ENCODE data around the gene TACC2.

Gene TACC2

DNA sequence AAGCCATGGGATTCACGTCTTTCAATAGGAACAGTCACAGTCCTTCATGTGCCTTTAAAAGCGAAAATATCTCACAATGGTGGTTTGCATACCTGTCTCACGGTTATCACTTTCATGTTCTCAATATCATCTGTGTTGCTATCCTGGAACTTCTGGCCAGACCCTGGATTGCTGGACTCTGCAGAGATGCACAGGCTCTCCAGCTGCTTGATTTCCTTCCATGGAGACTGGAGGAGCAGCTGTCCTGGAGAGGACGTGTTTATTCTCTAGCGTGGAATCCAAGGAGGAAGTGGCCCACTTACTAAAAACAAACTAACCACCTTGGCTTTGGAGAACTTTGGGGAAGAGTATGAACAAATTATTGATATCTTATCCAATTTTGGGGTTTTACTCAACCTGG, 298.6 kb downstream of the TACC2 start:
- DNase-seq = no peak
- in situ Hi-C loops (cut with MboI; ENCODE audit: low pct_unique_long_range_greater_than_20kb, low sequenced_read_pairs) = no loop called here

DNA sequence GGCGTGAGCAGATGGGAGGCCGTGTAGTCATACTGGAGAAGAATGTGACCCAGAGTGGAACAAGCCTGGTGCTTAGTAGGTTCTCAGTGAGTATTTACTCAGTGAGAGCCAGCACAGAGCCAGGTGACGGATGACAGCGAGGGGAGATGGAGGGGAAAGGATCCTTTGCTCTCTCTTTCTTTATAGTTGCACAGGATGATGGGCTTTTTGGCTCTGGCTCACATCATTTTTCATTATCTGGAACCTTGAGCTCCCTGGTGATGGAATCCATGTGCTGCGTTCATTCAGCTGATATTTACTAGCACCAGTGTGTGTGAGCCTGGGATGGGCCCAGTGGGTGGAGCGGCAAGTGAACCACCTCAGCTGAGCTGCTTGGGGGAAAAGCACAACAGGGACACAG, 299.3 kb downstream of the TACC2 start:
- no peak for DNase-seq
- in situ Hi-C loops (cut with MboI; ENCODE audit: low pct_unique_long_range_greater_than_20kb, low sequenced_read_pairs) = no loop called here

DNA sequence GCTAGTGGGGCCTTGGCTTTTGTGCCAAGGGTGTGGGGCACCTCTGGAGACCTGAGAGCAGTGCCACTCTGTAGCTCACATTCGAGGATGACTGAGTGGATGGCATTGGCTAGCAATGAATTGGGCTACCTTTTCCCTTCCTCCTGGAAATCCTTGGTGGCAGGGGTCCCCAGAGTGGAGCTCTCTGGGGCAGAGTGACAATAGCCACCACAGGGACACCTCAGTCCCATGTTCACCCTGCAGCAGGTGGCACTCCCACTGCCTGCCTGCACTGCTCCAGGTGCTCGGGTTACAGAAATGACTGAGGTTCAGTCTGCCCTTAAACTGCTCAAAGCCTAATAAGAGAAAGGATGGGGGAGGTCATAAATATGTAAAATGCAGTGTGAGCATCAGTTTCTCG, 300.0 kb downstream of the TACC2 start:
- in situ Hi-C loops (cut with MboI; ENCODE audit: low pct_unique_long_range_greater_than_20kb, low sequenced_read_pairs) = no loop called here
- no peak for DNase-seq

DNA sequence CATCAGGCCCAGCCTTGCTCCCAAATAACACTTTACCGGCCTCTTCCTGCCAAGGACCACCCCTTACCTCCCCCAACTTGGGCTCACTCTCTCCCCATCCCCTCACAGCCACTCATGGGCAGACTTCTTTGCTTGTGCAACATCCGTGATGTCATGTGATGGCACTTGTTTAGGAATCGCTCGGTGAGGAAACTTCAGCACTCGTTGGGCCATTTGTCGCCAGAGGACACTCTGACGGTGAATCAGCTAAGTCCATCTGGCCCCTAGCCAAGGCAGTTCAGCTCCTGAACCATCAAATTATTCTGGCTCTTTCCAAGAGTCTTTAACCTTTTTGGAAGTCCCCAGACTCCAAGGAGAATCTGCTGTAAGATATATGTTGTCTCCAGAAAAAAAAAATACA, 301.4 kb downstream of the TACC2 start:
- in situ Hi-C loops (cut with MboI; ENCODE audit: low pct_unique_long_range_greater_than_20kb, low sequenced_read_pairs) = no loop called here
- DNase-seq = no peak

DNA sequence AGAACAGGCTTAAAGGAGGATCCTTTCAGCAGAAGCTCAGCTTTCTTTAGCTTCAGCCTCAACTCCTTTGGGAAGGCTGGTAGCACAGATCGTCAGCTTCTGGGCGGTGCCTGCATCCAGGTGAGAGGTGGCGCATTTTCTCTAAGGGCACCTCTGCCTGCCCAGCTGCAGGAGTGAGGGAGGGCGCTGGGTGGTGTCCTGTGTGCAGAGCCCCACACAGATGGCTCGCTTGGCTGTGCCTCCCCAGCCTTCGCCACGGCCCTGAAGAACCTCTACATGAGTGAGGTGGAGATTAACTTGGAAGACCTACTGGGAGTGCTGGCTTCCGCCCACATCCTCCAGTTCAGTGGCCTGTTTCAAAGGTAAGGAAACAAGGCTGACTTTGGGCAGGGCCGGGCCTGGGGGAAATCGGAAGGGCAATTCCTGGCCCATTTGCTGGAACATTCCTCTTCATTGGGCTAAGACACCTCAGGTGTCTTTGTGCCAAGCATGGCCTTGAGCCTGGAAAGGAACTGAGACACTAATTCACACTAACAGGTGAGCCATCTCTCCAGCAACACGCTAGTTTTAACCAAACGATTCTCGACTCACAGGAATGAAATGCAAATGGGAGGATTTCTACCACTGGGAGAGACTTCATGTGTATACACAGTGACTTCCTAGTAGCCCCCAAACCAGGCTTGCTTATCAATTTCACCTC, 302.0 kb downstream of the TACC2 start:
- DNase-seq = no peak
- in situ Hi-C loops (cut with MboI; ENCODE audit: low pct_unique_long_range_greater_than_20kb, low sequenced_read_pairs) = no loop called here

DNA sequence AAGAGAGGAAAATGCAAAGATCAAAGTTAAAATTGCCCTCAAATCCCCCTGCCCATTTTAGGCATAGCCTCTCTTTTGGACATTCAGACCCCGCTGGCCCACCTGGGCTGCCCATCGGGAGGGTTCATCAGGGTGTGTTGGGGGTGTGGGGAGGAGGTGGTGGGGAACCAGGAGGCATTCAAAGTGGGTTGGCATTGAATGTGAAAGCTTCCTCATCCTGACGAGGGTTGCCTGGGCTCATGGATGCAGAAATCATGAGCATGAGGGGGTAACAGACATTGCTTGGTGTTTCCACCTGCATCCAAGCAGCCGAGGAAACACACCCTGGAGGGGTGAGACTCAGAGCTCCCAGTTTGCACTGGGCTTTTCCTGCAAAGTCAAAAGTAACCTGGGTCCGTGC, 302.8 kb downstream of the TACC2 start:
- in situ Hi-C loops (cut with MboI; ENCODE audit: low pct_unique_long_range_greater_than_20kb, low sequenced_read_pairs) = no loop called here
- no peak for DNase-seq

DNA sequence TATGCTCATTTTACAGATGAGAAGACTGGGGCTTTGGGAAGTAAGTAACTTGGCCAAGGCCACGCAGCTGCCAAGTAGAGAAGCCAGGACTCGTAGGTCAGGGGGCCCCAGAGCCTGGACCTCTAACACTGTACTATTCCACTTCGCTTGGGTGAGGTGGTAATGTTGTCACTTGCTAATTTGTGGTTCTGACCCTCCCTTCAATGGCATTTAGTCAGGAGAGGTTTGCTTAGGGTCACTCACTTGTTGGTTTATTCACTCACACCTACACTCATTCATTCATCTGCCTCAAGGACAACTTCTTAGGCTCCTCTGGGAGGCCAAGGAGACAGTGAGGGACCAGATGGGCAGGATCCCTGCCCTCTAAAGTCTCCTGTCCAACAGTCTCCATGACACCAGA, 303.4 kb downstream of the TACC2 start:
- DNase-seq = no peak
- in situ Hi-C loops (cut with MboI; ENCODE audit: low pct_unique_long_range_greater_than_20kb, low sequenced_read_pairs) = no loop called here

DNA sequence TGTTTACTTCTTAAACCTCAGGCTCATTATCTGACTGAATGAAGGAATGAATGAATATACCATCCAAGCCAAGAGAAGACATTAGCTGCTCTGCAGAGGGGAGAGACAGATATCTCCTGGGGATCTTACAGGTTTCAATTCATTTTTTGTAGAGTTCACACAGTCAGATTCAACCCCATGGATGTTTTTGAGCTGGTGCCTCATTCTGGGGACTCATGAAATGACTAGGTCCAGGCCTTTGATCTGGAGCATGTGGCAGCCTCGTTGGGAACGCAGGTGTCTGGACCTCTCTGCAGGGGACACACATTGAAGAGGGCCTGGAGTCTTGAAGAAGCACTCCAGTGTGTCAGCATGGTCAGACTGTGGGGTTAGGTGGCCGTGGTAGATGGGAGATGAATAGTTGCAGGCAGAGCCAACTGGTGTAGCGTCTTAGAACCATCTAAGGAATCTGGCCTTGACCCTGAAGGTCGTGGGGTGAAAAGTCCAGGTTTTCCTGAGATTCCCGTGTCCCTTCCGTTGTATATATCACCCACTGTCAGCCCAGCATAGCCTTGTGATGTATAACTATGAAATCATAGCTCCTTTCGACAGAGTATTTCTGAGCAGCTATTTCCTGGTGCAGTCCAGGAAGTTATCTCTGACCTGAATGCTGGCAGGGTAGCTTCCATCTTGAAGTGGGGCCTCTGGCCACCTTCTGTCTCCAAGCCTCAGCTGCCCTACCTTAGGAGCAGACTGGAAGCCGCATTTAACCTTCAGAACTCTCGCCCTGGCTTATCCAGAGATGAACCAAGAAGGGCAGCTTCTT, 304.4 kb downstream of the TACC2 start:
- in situ Hi-C loops (cut with MboI; ENCODE audit: low pct_unique_long_range_greater_than_20kb, low sequenced_read_pairs) = no loop called here
- no peak for DNase-seq

DNA sequence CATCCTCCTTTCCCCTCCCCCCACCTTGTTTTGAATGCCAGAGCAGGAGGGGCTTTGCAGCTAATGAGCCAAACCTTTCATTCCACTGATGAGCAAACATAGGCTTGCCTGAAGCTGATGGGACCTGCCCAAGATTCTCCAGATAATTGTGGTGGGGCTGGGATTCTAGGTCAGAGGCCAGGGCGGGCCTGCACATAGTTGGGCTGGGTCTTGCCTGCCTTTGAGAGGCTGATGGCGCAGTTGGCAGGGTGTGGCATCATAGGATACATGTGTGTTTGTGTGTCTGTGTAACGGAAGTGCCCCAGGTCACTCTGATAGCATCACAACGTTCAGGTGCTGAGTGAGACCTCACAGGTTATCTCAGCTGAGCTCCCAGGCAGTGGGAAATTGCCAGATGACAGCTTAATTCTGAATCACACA, 305.0 kb downstream of the TACC2 start:
- DNase-seq = no peak
- in situ Hi-C loops (cut with MboI; ENCODE audit: low pct_unique_long_range_greater_than_20kb, low sequenced_read_pairs) = no loop called here

DNA sequence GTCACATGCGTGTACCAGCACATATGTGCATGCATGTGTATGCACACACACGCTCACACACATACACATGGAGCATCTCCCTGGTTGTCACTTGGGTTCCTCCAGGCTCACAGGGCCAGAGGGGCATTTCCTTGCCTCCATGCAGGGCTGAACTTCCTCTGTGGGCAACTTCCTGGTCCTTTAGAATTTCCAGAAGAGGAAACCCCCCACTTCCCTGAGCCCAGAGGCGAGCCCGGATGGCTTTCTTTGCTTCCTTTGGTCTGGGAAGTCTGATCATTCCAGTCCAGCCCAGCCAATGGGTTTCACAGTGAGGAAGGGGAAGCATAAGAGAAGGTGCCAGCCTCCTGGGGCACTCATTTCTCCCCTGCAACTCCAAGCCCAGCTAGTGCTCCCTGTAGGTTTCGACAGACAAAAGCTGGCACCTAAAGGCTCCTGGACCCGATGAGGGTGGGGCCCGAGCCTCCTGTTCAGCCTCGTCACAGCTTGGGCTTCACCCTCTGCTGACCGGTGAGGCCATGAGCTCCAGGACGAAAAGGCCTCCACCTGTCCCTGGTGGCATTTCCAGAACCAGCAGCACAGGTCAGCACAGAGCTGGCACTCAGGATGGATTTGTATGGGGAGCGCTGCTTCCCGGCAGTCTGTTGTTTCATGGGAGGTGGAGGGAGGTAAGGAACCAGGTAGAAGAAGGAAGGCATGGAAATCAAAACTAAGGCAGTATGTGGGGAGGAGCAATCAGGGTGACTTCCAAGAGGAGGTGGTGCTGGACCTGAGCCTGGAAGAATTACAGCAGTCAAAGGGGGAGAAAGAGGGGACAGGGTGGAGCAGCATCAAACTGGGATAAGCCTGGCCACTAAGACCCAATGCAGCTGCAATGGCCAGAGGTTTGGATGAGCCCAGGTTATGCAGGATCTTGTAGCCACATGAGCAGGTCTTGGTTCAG, 305.8 kb downstream of the TACC2 start:
- in situ Hi-C loops (cut with MboI; ENCODE audit: low pct_unique_long_range_greater_than_20kb, low sequenced_read_pairs) = no loop called here
- no peak for DNase-seq

DNA sequence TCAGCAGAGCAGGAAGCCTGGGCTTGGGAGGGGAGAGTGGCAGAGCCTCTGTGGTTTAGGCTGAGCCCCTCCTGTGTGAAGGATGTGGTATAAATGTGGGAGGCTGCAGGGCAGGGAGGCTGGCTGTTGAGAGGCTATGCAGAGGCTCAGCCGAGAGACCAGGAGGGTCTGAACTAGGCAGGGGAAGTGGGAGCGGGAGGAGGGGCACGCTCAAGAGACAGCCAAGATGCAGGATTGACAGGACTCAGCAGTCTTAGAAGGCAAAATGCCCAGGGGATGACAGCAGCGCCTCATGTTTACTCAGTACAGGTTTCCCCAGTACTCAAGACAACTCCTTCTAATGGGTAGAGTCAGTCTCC, 306.5 kb downstream of the TACC2 start:
- DNase-seq = no peak
- in situ Hi-C loops (cut with MboI; ENCODE audit: low pct_unique_long_range_greater_than_20kb, low sequenced_read_pairs) = no loop called here

DNA sequence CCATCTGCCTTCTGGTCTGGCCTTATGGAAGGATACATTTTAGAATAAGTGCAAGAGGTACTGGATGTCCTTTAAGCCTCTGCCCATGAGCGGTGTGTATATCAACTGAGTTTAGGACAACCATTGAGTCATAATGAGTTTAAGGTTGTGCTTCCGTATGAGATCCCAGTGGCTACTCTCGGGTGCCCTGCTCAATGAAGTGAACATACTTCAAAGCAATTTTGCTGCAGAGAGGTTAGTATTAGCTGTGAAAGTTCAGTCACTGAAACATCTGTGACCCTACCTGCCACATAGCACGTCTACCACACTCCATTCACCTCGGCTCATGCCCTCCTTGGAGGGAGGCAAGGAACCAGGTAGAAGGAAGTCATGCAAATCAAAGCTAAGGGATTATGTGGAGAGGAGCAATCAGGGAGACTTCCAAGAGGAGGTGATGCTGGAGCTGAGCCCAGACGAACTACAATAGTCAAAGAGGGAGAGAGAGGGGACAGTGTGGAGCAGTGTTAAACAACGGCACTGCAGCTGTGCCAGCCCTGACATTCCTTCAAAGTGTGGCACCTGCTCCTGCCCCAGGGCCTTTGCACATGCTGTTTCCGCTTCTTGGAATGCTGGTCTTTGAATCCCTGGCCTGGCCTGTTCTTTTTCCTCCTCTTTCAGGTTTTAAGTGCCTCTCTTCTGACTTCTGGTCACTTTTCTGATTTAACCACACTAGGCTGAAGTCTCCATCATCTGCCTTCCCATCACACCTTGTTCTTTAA, 307.6 kb downstream of the TACC2 start:
- no peak for DNase-seq
- in situ Hi-C loops (cut with MboI; ENCODE audit: low pct_unique_long_range_greater_than_20kb, low sequenced_read_pairs) = no loop called here

DNA sequence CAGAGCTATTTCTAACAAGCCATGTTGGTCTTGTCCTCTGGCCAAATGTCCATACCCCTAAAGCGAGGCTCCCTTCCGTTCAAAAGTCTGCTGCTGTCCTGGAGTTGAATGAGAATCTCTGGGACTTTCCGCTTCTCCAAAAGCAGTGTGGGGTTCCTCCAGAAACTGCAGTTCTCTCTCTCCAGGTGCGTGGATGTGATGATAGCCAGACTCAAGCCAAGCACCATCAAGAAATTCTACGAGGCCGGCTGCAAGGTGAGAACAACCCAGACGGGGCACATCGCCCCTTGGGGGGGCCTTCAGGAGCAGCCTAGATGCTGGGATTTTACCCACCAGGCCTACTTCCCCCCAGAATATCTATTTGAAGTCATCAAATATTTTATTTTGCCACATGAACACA, 308.6 kb downstream of the TACC2 start:
- in situ Hi-C loops (cut with MboI; ENCODE audit: low pct_unique_long_range_greater_than_20kb, low sequenced_read_pairs) = no loop called here
- no peak for DNase-seq

DNA sequence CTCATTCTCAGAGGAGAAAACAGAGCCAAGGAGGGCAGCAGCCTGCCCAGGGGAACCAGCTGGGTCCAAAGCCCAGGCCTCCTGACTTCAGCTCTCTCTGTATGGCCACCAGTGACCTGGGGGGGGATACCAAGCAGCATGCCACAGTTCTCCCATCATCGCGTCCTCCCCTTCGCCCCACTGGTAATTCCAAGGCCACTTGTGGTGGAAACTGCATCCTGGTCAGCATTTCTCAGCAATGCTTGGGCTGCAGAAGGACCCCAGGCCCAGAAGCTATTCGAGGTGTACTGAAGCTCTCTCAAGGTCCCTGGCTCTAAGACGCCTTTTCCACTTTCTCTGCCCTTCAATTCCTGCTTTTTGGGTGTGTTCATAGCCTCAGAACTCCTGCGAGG, 309.2 kb downstream of the TACC2 start:
- in situ Hi-C loops (cut with MboI; ENCODE audit: low pct_unique_long_range_greater_than_20kb, low sequenced_read_pairs) = no loop called here
- DNase-seq = no peak

DNA sequence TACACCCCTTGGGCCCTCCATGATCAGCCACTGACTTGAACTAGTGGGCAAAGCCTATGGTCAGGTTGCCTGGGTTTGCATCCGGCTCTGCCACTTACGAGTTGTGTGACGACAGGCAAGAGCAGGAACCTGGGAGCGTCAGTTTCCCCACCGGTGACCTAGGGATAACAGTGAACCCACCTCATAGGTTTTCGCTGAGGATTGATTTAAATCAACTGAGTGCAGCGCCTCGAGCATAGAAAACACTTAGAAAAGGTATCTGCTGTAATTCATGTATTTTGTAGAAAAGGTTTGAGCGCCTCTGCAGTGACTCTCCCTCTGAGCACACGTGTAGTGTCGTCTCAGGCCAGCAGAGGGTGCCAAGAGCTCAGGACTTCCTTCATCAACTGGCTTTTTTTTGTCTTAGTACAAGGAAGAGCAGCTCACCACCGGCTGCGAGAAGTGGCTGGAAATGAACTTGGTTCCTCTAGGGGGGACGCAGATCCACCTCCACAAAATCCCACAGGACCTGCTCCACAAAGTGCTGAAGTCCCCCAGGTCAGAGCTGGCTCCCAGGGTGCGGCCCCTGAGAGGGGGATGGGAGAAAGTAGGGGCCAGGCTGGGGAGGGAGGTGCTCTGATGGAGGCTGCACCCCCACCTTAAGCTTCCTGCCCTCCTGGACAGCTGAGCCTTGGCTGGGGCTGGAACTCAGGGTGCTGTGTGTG, 309.8 kb downstream of the TACC2 start:
- in situ Hi-C loops (cut with MboI; ENCODE audit: low pct_unique_long_range_greater_than_20kb, low sequenced_read_pairs) = no loop called here
- DNase-seq = peak; percentile 85

DNA sequence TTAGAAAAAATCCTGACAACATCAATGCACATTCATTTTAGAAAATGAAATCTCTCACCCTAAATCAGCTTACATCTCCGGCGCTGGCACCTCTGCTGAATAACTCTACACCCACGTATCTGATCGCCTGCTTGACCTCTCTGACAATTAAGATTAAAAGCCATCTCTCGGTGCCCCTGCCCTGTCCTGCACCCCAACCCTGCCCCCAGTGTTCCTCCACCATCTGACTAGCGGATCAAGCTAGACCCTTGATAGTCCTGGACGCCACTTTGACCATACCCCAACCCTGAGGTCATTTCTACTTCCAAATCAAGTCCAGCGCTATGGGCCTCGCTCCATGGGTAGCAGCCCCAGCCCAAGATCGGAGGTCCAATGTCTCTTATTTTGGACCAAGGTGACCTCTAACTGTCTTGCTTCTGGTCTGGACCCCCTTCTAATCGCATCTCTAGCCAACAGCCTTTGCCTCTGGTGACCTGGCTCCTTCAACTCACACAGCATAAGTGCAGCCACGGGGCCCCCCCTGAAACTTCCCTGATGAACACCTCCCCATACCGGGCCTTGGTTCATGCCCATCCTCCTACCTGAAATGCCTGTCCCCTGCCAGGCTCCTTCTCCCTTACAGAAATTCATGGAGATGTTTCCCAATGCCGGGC, 310.6 kb downstream of the TACC2 start:
- DNase-seq = no peak

DNA sequence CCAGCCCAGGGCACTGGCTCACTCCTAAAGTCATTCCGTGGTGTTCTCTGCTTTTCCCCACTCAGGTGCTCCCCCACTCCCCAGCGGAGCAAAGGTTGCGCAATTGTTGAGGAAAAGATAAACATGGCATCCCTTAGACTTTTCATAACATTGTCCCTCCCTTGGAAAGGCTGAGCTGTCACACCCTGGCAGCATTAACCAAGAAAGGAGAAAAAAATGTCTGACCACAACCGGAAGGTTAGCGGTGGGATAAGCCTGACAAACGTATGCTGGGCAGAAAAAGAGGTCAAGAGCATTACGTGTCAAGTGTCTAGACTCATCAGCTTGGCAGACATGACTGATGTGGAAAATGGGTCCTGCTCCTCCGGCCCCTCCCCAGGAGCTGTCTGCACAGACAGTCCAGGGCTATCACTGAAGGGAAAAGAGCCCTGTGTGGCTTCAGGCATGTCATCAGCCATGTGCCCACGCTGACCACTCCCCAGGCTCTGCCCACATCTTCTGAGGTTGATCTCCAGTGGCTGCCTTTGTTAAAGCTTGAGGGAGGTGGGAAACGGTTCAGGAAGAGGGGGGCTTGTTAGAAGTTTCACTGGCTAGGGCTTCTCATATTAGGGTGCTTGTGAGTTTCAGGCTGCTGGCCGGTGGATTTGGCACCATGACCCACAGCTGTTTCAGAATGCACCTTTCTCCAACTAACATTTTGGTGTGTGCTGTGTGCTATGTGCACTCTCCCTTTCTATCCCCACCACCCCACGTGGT, 312.3 kb downstream of the TACC2 start:
- peak; percentile 66 for DNase-seq
- in situ Hi-C loops (cut with MboI; ENCODE audit: low pct_unique_long_range_greater_than_20kb, low sequenced_read_pairs) = no loop called here

More for the DNA sequence above, 310.6 kb downstream of the TACC2 start:
- in situ Hi-C loops (cut with MboI; ENCODE audit: low pct_unique_long_range_greater_than_20kb, low sequenced_read_pairs) = no loop called here

DNA sequence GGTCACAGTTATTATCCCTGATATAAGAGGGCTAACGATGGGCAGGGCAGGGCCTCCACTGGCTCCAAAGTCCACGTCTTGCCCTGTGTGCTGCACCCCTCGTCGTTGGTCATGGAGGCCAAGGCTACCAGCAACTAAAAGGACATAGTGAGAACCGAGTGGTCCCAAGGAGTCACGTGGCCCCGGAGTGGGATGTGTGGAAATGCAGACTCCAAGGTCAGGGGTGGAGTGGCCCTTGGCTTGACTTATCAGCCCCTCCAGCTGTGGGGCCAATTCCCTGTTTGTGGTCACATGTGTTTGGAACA, 312.8 kb downstream of the TACC2 start:
- in situ Hi-C loops (cut with MboI; ENCODE audit: low pct_unique_long_range_greater_than_20kb, low sequenced_read_pairs) = no loop called here
- no peak for DNase-seq
